ENCODE measurements around the gene NARS2.

- TF ChIP-seq, protein P1, sequence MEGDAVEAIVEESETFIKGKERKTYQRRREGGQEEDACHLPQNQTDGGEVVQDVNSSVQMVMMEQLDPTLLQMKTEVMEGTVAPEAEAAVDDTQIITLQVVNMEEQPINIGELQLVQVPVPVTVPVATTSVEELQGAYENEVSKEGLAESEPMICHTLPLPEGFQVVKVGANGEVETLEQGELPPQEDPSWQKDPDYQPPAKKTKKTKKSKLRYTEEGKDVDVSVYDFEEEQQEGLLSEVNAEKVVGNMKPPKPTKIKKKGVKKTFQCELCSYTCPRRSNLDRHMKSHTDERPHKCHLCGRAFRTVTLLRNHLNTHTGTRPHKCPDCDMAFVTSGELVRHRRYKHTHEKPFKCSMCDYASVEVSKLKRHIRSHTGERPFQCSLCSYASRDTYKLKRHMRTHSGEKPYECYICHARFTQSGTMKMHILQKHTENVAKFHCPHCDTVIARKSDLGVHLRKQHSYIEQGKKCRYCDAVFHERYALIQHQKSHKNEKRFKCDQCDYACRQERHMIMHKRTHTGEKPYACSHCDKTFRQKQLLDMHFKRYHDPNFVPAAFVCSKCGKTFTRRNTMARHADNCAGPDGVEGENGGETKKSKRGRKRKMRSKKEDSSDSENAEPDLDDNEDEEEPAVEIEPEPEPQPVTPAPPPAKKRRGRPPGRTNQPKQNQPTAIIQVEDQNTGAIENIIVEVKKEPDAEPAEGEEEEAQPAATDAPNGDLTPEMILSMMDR (IDR thresholded peaks at IDR 0.05) = no peak
- TF ChIP-seq EZH2 (IDR thresholded peaks at IDR 0.05; ENCODE audit: borderline replicate concordance, insufficient read depth, low read depth, low read length, poor library complexity, severe bottlenecking) = no peak
Observed at GRCh38 chr11:78542007-78542406, 32.7 kb downstream of the NARS2 start.

All from B cell (primary cell).